GM18909 (cell line): ENCODE measurements around the gene HSPB8.

ENCODE experiments used
- ATAC-seq: cut with Tn5 transposase; IDR thresholded peaks from one replicate; pipeline ENCODE4 v1.9.1; 2021; ENCODE audit warnings: mild to moderate bottlenecking; ENCODE audit not compliant: unreplicated experiment, poor library complexity

HSPB8 gene

DNA sequence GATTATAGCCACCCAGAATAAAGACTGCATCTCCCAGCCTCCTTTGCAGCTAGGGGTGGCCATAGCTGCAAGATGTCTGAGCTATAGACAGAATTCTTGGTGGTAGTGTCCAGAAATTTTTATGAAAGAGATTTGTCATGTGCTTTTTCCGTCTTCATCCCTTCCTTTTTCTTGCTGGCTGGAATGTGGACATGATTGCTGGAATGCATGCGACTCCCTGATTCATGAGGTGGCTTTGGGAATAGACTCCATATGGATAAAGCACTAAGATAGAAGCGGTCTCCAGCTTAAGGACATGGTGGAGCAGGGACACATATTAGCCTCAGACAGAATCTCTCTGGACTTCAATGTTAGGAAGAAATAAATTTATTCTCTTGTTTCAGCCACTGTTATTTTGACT lies 10.0 kb upstream of the HSPB8 start:
- ATAC-seq: no peak

DNA sequence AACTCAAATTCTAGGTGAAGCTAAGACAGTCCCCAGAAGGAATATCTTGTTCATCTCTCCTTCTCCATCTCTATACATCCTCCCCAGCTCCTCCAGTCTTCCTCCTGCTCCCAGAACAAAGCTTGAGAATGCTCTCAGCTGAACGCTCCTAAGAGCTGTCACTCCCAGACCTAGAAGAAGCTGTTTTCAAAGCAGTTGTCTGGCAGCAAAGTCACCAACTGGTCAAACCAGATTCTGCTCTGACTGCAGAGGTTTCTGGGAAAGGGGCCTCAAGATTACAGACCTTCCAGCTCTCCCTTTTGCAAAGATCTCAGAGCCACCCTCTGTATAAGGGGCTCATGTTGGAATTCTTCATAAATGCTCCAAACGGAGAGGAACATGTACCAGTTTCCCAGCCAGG lies 9.6 kb upstream of the HSPB8 start:
- no peak for ATAC-seq

DNA sequence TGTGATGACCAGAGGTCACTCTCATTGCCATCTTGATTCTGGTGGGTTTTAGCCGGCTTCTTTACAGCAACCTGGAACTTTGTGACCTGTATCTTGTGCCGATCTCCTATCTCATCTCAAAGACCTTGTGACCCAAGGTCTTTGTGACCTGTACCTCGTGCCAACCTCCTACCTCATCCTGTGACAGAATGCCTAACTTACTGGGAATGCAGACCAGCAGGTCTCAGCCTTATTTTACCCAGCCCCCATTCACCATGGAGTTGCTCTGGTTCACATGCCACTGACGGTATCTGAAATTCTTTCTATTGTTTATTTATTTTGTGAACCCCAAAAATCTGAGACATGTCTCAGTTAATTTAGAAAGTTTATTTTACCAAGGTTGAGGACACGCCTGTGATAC lies 7.4 kb upstream of the HSPB8 start:
- no peak for ATAC-seq

- ATAC-seq: no peak
Observed at GRCh38 chr12:119171691-119172425, 6.9 kb upstream of the HSPB8 start.

DNA sequence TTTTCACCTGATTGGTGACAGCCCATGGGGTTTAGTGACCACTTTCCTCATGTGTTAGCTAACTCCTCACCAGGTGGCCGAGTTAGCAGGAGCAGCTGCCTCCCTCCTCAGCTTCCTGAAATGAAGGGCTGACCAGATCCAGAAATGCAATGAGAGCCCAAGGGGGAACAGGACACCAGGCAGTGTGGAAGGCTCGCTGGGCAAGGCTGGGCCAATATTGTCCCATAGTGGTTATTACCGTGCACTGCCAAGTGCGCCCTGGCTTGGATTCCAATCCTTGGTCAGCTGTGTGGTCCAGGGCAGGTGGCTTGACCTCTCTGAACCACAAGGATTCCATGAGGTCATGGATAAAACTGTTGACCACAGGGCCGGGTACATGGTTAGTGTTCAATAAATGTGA lies 3.6 kb upstream of the HSPB8 start:
- ATAC-seq: no peak

DNA sequence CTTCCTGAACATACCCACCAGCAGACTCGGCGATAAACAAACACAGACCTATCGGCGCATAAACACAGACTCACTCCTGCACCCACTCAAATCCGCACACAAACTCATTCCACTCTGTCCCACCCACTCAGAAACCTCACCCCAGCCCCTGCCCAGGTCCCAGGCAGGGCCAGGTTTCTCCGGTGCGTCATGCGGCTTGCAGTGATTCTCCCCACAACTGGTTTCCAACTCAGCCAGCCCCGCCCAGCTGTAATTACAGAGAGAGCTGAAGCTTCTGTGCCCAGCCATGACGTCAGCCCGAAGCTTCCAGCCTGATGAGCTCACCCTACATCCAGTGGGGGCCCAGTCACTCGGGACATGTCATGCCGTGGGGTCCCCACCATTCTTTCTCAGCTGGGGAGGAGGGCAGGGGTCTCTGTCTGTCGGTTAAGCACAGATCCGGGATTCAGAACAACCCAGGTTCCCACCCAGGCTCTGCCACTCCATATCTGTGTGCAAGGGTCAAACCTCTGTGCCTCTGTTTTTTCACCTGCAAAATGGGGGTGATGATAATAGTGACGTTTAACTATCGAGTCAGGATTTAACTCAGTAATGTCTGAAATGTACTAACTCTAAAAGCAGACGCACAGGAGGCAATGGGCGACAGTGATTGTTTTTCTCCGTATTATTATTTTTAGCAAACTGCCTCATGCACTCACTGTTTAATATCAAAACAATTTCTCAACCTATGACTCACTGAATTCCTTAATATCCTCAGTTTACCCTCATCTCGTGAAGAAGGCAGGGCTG lies 2.3 kb upstream of the HSPB8 start:
- no peak for ATAC-seq

DNA sequence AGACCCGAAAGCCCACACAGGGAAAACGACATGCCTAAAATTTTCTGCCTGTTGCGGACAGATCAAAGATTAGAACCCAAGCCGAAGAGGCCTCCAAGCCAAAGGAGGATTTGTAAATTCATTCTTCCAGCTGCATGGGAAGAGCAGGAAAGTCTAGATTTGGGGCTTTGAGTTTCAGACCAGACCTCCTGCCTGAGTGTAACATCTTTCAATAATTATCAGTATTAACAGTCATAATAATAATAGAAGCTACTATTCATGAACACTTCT lies 1.7 kb upstream of the HSPB8 start:
- no peak for ATAC-seq

DNA sequence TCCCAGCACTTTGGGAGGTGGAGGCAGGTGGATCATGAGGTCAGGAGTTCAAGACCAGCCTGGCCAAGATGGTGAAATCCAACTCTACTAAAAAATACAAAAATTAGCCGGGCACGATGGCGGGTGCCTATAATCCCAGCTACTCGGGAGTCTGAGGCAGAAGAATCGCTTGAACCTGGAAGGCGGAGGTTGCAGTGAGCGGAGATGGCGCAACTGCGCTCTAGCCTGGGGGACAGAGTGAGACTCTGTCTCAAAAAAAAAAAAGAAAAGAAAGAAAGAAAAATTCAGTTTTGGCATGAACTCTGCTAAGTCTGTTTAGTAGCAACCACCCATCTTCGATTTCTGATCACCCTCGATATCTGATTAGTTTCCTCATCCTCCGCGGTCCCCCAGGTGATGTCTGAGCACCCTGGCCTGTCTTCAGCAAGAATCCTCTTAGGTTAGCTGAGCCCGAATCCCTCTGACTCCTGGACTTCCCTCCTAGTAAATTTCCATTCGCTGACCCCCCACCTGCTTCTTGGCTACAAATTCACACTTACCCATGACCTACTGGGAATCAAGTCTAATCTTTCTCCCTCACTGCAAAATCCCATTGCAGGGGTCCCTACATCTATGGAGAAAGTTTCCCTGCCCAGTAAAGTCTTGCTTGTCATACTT lies 879 bp upstream of the HSPB8 start:
- no peak for ATAC-seq

DNA sequence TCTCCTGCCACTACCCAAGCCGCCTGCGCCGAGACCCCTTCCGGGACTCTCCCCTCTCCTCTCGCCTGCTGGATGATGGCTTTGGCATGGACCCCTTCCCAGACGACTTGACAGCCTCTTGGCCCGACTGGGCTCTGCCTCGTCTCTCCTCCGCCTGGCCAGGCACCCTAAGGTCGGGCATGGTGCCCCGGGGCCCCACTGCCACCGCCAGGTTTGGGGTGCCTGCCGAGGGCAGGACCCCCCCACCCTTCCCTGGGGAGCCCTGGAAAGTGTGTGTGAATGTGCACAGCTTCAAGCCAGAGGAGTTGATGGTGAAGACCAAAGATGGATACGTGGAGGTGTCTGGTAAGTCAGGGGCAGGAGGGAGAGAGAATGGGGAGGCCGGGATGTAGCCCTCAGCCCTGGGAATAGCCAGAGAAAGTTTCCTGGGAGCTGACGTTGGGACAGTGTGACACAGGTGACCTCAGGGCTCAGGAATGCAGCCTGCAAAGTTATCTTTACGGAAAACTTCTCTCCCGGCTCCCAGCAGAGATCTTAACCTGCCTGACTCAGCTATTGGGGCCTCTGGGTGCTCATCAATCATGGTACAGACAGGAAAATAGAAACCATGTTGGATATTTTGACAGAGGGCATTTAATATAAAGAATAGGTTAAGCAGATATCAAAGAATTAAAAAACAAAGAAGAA lies 747 bp downstream of the HSPB8 start:
- no peak for ATAC-seq

DNA sequence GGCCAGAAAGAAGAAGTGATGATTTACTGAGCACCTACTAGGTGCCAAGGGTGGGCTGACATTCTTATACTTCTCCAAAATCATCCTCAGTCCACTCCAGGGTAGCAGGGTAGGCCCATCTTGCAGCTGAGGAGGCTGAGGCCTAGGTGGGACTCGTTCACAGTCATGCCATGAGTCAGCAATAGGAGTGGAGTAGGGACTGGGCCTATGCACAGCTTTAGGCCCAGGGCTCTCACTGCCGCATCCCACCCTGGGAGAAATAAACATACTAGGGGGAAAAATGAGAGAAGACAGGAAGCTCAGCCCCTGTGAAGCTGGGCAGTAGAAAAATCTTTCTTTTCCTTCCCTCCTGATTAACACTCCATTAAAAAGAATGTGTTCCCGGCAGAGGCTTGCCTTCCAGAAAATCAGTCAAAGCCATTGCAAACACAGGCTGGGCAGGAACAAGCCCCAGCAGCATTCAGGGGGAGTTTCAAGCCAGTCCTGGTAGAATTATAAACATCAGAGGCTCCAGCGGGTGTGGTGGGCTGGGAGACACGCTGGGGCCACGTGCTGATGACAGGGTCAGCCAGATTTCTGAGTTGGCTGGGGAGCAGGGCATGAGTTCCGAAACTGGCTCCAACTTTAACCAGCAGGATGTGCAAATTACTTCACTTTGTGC lies 1.8 kb downstream of the HSPB8 start:
- no peak for ATAC-seq

- no peak for ATAC-seq
Observed at GRCh38 chr12:119181202-119181601, 2.5 kb downstream of the HSPB8 start.

DNA sequence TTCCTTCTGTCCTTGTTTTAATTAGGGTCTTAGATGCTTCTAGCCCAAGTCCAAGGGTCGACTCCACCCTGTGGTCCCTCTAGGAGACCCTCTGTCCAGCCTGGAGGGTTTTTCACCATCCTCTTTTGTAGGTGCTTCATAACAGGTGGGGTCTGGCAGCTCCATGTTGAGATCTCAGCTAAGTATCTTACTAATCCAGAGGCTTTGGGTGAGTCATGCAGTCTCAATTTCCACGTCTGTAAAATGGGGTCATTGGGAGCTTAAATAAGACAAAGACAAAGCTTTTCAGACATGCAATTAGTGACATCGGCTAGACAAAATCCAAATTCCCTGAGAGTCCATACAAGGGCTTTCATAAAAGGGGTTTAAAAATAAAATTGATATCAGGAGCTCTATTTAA lies 3.2 kb downstream of the HSPB8 start:
- ATAC-seq: no peak

DNA sequence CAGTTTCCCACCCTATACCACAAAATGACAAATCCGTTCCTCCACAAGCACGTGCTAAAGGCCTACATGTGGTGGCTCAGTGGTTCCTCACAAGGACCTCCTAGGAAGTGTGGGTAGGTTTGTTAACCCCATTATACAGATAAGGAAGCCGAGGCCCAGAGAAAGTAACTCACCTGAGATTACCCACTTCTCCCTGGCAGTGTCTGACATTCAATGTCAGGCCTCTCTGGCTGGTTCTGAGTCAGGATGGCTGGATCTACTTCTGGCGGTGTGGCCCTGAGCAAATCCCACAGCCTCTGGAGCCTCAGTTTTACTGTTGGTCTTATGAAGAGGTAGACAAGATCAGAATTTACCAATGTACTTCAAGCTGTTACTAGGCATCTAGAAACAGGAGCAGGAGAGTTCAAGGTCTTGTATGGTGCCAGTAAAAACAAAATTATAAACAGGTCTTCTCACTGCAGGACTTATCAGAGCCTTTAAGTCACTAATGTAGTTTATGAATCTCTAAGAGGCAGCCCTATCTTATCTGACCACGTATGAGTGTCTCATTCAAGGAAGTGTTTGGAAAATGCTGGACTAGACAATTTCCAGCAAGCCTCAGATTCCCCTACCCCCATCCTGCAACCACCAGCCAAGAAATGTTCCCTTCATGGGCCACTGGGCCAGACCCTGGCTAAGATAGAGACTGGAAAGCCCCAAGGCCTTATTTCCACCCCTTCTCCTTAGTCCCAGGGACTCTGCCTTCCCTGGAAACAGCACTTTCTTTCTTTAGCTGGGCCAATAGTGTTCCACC lies 4.2 kb downstream of the HSPB8 start:
- no peak for ATAC-seq

- ATAC-seq: no peak
Observed at GRCh38 chr12:119183942-119184695, 5.4 kb downstream of the HSPB8 start.

GRCh38 chr12:119195256-119195655 lies 16.5 kb downstream of the HSPB8 start:
- ATAC-seq: no peak

GRCh38 chr12:119198440-119198839 lies 19.7 kb downstream of the HSPB8 start:
- no peak for ATAC-seq

- ATAC-seq: no peak
Observed at GRCh38 chr12:119200601-119201000, 21.9 kb downstream of the HSPB8 start.

GRCh38 chr12:119201789-119202543 lies 23.2 kb downstream of the HSPB8 start:
- no peak for ATAC-seq
